RWPE1 (cell line): Measurements from ENCODE around the gene CSTF1.

Experiments
- CTCF ChIA-PET: fragments of 350-600 bp; sonication (Branson Sonifier 250); formaldehyde crosslinking; extraction: SDS; loops from one replicate; lab custom pipeline; 2021; lab: Yijun Ruan, JAX
- POLR2A ChIA-PET: fragments of 400-600 bp; formaldehyde crosslinking; extraction: SDS; loops from one replicate; lab custom pipeline; 2020; ENCODE audit warnings: antibody characterized with exemption; ENCODE audit not compliant: low non-redundant PET; lab: Yijun Ruan, JAX
- DNase-seq: peaks from one replicate; pipeline ENCODE4 v3.0.0; 2012; ENCODE audit warnings: low spot score
- H3K27ac ChIP-seq: fragments of 450-650 bp; 2 replicates; pipeline ENCODE4 v1.5.1; 2017
- CTCF ChIP-seq: fragments of 450-650 bp; conservative IDR thresholded peaks from 2 replicates; pipeline ENCODE4 v1.5.1; 2017; ENCODE audit warnings: low read depth, mild to moderate bottlenecking

The CSTF1 gene

GRCh38 chr20:56359212-56360132 is 33.0 kb upstream of the CSTF1 start:
- DNase-seq, result peak; percentile 85
- H3K27ac ChIP-seq, result peak overlapping the region; percentile 96
- POLR2A ChIA-PET, result interaction anchor here (0.6 to 1.0 kb wide), 3 partner anchors 15 to 93 kb away, joined by 3 to 7 read pairs (median 3); partner anchors contain the start of genes AURKA and CSTF1
- CTCF ChIA-PET, result interaction anchor here (0.5 to 1.3 kb wide), 4 partner anchors 16 to 219 kb away, joined by 3 to 6 read pairs (median 4); partner anchors contain the start of genes AURKA and CSTF1
- no peak for TF ChIP-seq CTCF

- ChIA-PET POLR2A (interaction anchor here (1.0 kb wide), 1 partner anchor 32 kb away, joined by 3 read pairs; the partner anchor contains the start of genes AURKA and CSTF1), CTCF (interaction anchor here (0.5 to 0.6 kb wide), 2 partner anchors 26 to 885 kb away, joined by 4 read pairs; no protein-coding TSS in a partner anchor)
- DNase-seq, result peak; percentile 57
- peak overlapping the region; percentile 96 for H3K27ac ChIP-seq
- TF ChIP-seq CTCF, result no peak
These were observed 32.1 kb upstream of the CSTF1 start for GRCh38 chr20:56360133-56360907.

DNA sequence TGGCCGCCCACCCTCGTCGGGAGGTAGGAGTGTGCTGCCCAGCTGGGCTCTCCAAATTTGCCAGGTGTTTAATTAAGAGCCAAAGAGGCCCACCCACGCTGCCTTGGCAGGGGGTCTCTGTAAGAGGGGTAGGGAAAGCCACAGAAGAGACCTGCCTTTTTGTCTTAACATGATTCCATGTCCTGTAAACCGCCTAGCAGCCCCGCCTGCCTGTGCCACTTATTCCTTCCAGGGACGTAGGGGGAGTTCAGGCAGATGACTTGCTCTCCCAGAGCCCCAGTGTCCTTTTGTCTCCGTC is 31.6 kb upstream of the CSTF1 start:
- ChIA-PET POLR2A (no interaction called here), CTCF (no interaction called here)
- no peak for DNase-seq
- TF ChIP-seq CTCF, result no peak
- peak overlapping the region; percentile 96 for H3K27ac ChIP-seq

DNA sequence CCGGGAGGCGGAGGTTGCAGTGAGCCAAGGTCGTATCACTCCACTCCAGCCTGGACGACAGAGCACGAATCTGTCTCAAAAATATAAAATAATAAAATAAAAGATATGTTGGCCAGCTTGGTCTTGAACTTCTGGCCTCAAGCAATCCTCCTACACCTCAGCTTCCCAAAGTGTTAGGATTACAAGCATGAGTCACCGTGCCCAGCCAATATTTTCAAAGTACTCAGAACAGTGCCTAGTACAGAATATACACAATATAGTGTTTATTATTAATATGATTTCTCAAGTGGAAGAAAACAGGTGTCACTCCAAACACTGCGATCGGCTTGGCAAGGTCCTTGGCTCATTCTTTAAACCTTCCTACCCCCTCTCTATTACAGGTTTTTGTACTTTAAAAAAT is 30.5 kb upstream of the CSTF1 start:
- CTCF ChIA-PET, result no interaction called here
- H3K27ac ChIP-seq, result no peak overlapping the region
- no peak for TF ChIP-seq CTCF
- DNase-seq, result no peak
- POLR2A ChIA-PET, result no interaction called here

DNA sequence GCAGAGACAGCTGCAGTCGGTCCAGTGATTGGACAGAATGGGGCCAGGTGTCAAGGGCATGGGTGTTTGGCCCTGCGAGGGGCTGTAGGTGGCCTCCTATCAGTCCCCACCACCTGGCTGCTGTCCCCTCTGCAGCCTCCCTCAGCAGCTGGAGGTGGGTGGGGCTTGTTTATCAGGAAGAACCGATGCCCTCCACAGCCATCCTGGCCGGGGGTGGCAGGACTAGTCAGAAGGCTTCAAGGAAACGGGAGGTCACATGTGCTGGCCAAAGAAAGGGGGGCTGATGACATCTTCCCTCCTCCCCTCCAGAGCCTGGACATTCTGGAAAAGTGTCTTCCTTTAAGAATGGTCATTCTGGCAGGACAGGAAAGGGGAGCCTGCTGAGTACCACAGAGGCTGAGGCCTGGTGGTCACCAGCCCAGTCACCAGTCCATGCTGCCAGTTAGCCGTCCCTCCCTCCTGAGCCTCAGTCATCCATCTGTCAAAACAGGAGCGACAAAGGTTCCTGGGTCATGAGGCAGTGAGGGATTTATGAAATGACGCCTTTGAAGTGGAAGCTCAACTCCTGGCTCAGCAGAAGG is 29.5 kb upstream of the CSTF1 start:
- ChIA-PET CTCF (no interaction called here), POLR2A (no interaction called here)
- no peak for DNase-seq
- no peak for TF ChIP-seq CTCF
- H3K27ac ChIP-seq, result peak overlapping the region; percentile 34

DNA sequence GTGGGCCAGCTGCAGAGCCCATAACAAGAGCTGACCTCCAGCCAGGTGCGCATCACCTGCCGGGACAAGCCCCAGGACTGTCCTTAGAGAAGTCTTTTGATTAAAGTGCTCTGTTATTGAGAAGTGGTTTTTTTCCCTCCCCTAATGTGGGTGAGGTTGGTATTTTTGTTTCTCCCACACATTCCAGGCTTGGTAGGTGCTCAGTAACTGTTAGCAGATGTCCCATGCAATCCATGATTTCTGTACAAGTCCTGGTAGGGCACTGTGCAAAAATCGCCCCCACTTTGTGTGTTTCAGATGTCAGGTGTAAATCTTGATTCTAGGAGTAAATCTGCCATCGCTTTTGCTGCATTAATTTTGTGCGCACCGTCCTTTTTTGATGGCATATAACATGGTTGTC is 29.0 kb upstream of the CSTF1 start:
- DNase-seq, result no peak
- no peak for TF ChIP-seq CTCF
- CTCF ChIA-PET, result no interaction called here
- H3K27ac ChIP-seq, result peak overlapping the region; percentile 34
- POLR2A ChIA-PET, result no interaction called here
